ENCODE results near the gene PSME1. TPM values are rescaled to one million over a fixed set of nuclear protein-coding genes. Genes with fewer than 3 reads are reported as not detected.
A peak's percentile ranks its signal among the peaks of the same experiment; 100 is the strongest.

The PSME1 gene
- total and polyA plus RNA-seq, 10 of the 15 experiments (the other 5 are each of a cell fraction or from before 2014, with no cell fraction given), result 250 to 1,378 (median 412) TPM

DNA sequence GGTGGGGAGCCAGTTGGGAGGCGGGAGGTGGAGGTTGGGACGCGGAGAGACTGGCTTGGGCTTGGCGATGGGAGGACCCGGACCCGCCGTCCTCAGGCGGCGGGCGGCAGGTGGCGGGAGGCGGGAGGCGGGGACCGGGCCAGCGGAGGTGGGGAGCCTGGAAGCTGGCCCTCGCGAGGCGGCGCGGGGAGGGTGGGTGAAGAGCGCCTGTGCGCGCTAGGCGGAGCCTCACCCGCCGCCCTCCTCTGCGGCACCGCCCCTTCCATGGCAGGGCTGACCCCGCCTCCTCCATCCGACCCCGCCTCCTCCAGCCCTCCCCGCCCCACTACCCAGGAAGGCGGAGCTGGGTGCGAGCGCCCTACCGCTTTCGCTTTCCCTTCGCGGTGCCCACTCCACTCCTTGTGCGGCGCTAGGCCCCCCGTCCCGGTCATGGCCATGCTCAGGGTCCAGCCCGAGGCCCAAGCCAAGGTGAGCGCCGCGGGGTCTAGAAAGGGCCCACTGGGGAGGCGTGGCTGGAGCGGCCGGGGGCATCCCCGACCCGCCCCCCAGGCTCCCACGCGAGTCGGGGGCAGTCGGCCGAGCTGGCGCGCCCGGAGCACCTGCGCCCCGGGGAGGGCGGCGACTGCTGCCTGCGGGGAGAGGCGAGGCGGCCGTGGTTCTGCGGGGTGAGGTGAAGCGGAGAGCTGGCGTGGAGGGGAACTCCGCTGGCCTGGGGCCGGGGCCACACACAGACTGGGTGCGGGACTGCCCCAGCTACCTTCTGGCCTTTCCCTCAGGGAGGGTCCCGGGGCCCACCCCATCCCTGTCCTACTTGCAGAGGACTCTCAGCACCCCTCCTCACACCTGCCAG lies at the start of gene PSME1 (continued):
- TF ChIP-seq ZBTB40 (IDR thresholded peaks at IDR 0.05; ENCODE audit: borderline replicate concordance) (no peak), SUPT20H (IDR thresholded peaks at IDR 0.05; ENCODE audit: borderline replicate concordance, control insufficient read depth, low read depth, low read length) (no peak), MTA3 (IDR thresholded peaks at IDR 0.05; ENCODE audit: borderline replicate concordance, low read length) (no peak), NBN (IDR thresholded peaks at IDR 0.05) (0 out of 2 replicates have a peak, but pooled peaks have one; percentile 14), HDAC6 (IDR thresholded peaks at IDR 0.05; ENCODE audit: unreplicated experiment) (no peak), SMARCA5 (IDR thresholded peaks at IDR 0.05) (peak; percentile 88), NR2F1 (conservative IDR thresholded peaks at IDR 0.05) (no peak; the same call in 1 of the 2 replicates), KLF5 (IDR thresholded peaks at IDR 0.05; ENCODE audit: partially characterized antibody) (no peak), SIN3A (IDR thresholded peaks at IDR 0.05; ENCODE audit: low read depth, low read length) (no peak), TCF3 (IDR thresholded peaks at IDR 0.05; ENCODE audit: borderline replicate concordance, insufficient read depth, low read depth, low read length) (no peak), IRF3 (IDR thresholded peaks at IDR 0.05) (no peak), STAT1 (conservative IDR thresholded peaks at IDR 0.05) (peak; percentile 90; the same call in 1 of the 2 replicates), GATAD2B (conservative IDR thresholded peaks at IDR 0.05; ENCODE audit: low read depth) (peak; percentile 97)
- TF ChIP-seq, protein P1, sequence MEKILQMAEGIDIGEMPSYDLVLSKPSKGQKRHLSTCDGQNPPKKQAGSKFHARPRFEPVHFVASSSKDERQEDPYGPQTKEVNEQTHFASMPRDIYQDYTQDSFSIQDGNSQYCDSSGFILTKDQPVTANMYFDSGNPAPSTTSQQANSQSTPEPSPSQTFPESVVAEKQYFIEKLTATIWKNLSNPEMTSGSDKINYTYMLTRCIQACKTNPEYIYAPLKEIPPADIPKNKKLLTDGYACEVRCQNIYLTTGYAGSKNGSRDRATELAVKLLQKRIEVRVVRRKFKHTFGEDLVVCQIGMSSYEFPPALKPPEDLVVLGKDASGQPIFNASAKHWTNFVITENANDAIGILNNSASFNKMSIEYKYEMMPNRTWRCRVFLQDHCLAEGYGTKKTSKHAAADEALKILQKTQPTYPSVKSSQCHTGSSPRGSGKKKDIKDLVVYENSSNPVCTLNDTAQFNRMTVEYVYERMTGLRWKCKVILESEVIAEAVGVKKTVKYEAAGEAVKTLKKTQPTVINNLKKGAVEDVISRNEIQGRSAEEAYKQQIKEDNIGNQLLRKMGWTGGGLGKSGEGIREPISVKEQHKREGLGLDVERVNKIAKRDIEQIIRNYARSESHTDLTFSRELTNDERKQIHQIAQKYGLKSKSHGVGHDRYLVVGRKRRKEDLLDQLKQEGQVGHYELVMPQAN (conservative IDR thresholded peaks at IDR 0.05), result peak; percentile 87
- TF ChIP-seq, protein P2, sequence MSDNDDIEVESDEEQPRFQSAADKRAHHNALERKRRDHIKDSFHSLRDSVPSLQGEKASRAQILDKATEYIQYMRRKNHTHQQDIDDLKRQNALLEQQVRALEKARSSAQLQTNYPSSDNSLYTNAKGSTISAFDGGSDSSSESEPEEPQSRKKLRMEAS (IDR thresholded peaks at IDR 0.05; ENCODE audit: low read depth, low read length), result no peak
- TF ChIP-seq, protein P3, sequence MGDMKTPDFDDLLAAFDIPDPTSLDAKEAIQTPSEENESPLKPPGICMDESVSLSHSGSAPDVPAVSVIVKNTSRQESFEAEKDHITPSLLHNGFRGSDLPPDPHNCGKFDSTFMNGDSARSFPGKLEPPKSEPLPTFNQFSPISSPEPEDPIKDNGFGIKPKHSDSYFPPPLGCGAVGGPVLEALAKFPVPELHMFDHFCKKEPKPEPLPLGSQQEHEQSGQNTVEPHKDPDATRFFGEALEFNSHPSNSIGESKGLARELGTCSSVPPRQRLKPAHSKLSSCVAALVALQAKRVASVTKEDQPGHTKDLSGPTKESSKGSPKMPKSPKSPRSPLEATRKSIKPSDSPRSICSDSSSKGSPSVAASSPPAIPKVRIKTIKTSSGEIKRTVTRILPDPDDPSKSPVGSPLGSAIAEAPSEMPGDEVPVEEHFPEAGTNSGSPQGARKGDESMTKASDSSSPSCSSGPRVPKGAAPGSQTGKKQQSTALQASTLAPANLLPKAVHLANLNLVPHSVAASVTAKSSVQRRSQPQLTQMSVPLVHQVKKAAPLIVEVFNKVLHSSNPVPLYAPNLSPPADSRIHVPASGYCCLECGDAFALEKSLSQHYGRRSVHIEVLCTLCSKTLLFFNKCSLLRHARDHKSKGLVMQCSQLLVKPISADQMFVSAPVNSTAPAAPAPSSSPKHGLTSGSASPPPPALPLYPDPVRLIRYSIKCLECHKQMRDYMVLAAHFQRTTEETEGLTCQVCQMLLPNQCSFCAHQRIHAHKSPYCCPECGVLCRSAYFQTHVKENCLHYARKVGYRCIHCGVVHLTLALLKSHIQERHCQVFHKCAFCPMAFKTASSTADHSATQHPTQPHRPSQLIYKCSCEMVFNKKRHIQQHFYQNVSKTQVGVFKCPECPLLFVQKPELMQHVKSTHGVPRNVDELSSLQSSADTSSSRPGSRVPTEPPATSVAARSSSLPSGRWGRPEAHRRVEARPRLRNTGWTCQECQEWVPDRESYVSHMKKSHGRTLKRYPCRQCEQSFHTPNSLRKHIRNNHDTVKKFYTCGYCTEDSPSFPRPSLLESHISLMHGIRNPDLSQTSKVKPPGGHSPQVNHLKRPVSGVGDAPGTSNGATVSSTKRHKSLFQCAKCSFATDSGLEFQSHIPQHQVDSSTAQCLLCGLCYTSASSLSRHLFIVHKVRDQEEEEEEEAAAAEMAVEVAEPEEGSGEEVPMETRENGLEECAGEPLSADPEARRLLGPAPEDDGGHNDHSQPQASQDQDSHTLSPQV (IDR thresholded peaks at IDR 0.05), result no peak
